SIG-M5 (cell line): ENCODE data around the gene PRRT4.

Experiments
- DNase-seq: peaks from one replicate; lab custom pipeline; 2025; lab: John Stamatoyannopoulos, UW

PRRT4 gene

DNA sequence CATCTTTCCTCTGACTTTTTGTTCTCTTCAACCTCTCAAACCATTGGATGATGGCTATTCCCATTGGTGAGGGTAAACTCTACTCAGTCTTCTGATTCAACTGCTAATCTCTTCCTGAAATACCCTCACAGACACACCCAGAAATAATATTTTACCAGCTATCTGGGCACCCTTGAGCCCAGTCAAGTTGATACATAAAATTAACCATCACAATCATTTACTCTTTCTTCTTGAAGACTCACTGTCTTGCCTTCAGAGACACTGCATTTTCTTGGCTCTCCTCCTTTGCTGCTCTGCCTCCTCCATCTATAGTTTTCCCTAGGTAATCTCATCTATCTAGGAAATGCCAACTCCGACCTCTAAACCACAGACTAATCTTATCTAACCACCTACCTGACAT is 12.6 kb upstream of the PRRT4 start:
- no peak for DNase-seq

DNA sequence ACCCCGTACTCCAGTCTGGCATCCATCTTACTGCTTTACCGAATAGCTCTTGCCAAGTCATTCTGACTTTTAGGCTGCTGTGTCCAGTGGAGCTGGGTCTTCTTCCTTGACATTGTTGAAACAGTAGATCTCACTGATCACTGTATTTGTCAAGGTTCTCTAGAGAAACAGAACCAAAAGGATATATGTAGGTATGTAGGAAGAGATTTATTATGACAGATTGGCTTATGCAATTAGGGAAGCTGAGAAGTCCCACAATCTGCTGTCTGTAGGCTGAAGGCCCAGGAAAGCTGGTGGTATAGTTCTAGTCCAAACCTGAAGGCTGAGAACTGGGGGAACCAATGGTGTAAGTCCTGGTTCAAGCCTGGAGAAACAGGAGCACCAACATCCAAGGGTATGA is 12.1 kb upstream of the PRRT4 start:
- no peak for DNase-seq

DNA sequence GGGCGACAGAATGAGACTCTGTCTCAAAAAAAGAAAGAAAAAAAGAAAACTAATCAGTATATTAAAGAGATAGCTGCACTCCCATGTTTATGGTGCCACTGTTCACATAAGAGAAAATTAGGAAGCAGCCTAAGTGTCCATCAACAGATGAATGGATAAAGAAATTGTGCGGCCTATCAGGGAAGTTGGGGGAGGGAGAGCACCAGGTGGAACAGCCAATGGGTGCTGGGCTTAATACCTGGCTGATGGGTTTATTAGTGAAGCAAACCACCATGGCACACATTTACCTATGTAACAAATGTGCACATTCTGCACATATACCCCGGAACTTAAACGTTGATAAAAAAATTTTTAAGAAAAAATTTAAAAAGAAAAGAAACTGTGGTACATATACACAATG is 9.0 kb upstream of the PRRT4 start:
- no peak for DNase-seq

DNA sequence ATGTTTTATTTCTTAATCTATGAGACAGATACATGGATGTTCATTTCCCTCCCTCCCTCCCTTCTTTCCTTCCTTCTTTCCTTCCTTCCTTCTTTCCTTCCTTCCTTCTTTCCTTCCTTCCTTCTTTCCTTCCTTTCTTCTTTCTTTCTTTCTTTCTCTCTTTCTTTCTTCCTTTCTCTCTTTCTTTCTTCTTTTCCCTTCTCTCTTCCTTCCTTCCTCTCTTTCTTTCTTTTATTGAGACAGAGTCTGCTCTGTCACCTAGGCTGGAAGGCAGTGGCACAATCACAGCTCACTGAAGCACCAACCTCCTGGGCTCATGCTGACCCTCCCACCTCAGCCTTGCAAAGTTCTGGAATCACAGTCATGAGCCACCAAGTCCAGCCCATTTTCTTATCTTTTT is 5.5 kb upstream of the PRRT4 start:
- no peak for DNase-seq

DNA sequence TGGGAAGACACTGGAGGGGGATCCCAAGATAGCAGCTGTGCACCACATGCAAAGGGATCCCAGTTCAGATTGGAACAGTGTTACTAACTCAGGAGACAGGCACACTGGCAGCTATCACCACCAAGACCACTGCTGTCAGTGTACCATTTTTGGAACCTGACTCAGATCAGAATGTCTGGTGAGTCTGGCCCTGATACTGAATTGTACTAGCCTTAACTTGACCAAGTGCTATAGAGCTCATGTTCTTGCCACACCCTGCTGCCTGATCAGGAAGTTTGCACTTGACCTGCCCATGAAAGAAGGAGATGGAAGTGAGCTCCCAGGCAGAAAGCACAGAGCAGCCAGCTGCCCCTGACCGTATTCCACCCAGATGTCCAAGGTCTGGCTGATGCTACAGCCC is 4.8 kb upstream of the PRRT4 start:
- no peak for DNase-seq

DNA sequence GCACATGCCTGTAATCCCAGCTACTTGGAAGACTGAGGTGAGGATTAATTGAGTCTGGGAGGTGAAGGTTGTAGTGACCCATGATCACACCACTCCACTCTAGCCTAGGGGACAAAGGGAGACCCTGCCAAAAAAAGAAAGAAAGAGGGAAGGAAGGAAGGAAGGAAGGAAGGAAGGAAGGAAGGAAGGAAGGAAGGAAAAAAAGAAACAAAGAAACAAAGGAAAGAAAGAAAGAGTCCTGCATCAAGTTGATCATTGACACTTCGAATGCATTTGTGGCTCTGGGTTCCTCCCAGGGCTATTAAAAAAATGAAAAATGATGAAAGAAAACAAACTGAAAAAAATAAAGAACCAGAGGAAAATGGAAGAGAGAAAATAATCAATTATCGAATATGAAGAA is 3.9 kb upstream of the PRRT4 start:
- DNase-seq = no peak

DNA sequence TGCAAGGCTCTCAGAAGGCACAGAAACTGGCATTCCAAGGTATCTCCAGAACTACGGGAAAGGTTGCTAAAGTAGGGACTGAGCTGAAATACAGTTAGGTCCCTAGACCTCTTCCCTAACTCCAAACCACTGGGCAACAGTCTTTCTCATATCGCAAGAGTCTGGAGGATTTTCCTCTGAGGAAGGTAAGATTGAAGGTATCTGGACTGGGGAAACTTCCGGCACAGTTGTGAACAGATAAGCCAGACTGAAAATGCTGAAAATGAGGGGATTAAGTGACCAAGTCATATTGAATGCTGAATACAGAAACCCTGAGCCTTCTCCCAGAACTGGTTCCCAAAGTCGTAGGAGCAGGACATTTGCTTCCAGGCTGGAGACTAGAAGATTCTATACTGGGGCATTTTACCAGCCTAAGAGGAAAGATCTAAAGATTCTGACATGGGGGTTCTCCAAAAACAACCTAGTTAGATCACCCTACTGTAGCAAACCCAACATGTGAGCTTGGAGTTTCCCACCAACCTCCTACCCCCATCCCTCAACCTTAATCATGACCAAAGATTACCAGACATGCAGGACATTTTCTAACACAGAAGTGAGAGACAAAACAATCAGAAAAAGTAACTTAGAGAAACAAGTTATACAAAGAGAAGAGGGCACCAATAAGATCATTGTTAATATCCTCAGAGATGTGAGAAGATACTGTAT is 2.8 kb upstream of the PRRT4 start:
- DNase-seq = no peak

DNA sequence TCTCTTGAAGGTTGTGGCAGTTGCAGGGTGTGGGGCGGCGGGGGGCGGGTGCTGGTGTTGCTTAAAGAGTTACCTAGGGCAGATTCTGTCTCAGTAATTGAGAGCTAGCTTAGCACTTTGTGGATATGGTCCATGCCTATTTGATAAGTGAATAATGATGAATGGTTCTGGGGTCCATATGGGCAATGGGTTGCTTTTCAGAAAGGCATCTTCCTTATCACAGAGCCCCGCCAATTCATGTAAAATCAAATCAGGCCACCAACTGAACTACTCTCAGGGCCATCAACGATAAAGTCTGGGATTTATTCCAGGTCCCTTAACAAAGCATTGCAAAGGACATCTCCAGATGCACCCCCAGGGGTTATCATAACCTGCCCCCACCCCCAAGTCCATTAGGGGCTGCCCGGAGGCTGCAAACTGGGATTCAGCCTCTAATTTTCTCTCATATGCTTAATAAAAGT is 1.8 kb upstream of the PRRT4 start:
- DNase-seq = no peak

DNA sequence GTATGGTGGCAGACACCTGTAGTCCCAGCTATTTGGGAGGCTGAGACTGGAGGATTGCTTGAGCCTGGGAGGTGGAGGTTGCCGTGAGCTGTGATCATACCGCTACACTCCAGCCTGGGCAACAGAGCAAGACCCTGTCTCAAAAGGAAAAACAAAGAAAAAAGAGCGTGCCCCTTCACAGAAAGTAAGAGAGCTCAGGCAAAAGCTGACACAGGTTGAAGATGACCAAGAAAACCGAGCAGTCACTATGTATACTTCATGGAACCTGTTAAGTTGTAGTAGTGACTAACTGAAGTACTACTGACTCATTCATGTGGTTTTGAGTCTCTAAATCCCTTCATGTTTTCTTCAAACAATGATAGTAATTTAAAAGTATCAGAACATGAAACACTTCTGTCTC is 1.2 kb upstream of the PRRT4 start:
- no peak for DNase-seq

DNA sequence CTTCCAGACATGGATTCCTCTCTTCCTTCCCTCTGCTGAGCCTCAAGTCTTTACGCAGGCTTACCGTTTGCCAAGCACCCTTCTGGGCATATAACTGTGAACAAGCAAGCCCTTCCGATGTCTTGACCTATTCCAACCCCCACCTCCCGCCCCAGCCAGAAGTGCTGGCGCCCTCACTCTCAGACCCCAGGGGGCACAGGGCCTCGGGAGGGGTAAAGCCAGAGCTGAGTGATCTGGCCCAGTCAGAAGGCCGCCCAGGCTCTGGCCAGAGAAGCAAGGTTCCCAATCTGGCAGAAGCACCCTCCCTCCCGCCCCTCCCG is 1.2 kb downstream of the PRRT4 start:
- DNase-seq = no peak

DNA sequence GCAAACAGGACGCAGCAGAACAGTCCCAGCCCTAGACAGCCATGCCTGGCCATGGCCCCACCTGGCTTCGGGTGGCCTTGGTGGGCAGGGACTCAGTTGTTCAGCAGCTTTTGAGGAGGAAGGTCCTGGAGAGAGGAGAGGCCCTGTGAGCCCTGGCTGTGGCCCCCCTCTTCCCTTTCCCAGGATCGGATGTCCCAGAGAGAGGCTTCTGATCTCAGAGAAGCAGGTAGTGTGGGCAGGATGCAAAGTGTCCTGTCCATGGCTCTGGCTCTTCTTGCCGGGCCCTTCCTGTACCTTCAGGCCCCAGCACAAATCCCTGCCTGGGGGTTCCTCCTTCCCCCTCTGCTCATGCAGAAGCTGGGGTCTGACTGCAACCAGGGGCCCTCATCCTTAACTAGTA is 1.6 kb downstream of the PRRT4 start:
- no peak for DNase-seq

DNA sequence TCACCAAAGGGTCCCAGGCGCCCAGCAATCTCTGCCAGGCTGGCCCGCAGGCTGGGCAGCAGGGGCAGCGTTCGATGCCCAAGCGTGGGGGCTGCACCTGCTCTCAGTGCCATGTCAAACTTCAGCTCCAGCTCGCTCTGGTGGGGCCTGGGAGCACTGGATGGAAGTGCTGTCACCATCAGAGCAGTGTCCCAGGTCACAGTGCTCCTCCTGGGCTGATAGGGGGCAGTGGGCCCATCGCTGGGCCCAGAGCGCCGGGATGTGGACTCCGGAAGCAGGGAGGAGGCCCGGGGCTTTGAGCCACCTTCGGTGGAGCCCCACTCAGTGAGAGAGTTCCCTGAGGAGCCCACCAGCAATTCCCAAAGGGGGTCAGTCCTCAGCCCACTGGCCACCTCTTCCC is 2.2 kb downstream of the PRRT4 start:
- DNase-seq = no peak

DNA sequence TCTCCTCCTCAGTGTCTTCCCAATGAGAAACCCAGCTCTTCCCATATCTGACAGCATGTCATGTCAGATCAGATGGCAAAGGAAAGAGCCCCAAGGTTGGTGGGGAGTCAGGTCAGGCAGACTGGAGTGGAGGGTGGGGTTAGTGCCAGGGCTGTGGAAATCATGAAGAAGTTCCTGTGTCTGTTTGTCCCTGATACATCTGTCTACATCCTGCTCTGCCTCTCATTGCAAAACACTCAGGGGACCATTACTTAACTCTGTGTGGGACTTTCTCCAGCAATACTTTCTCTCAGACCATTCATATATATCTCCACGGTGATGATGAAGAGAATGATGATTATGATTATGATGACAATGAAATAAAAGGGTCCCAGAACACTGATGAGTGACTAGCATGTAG is 3.3 kb downstream of the PRRT4 start:
- no peak for DNase-seq

DNA sequence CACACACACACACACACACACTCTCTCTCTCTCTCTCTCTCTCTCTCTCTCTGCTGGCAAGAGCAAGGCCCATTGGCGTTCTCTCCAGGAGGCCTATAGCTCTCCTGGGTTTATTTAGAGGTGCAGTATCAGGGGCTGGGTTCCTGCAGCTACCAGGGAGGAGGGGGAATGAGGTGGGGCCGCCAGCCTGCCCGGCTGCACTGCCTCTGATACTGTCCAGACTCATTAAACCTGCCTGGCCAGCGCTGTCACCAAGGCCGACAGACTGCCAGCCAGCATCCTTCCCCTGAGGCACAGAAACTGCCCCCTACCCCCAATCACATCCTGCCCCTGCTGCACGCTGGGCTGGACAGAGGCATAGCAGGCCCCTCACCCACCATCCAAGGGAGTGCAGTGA is 4.3 kb downstream of the PRRT4 start:
- DNase-seq = no peak

DNA sequence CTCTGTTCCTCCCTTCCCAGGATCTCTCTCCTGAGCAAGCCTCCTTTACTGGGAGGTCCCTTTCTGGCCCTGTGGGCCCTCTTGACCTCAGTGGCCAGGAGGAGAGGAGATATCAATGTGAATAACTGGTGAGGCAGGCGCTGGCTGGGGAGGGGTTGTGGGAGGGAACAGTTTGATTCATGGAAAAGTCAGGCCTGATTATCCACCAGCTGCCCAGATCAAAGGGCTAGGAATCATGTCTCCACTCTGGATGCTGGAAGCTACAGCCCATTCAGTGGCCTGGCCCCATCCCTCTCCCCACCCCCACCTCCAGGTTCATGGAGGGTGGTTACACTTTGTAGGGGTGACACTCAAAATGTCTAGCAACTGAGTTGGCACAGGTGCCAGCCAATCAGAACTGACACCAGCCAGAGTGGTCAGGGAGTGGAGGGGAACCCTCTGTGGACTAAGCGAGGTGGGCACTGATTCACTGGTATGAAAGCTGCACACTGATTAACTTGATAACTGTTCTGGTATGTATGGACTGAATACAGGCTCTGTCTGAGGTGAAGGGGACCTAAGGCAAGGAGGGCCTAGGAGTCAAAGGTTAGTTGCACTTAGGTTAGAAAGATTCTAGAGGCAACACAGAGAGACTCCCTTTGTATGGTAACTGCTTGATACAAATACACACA is 4.8 kb downstream of the PRRT4 start:
- no peak for DNase-seq

DNA sequence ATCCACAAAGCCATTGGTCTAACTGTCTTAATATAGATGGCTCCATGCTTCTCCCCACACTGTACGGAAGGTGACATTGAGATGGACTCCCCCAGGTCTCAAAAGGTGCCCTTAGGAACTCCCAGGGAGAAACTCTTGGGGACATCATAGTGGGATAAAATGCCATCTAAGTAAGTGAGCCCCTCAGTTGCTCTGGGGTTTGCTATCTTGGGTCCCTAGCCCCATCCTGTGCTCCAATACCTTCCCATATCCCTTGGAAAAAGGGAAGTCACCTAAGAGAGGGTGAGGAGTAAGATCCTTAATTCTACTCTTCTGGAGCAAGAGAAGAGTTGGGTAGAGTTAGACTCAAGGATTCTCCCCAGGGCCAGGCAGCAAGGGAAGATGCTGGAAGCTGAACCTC is 7.9 kb downstream of the PRRT4 start:
- DNase-seq = no peak

DNA sequence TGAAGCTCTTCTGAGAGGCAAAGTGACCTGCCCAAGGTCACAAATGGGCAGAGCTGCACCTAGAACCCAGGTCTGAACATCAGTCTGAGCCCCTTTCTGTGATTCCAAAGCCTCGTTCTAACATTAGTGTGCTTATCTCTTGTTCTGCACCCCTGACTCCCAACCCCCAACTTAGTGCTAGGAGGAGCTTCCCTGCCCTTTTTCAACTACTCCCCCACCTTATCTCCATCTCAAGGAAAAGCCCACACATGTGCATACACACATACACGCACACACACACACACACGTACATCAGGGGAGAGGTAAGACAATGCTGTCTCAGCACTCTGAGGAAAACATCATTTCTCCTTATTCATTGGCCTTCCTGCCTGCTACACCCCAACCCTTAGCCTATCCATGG is 8.3 kb downstream of the PRRT4 start:
- DNase-seq = no peak

DNA sequence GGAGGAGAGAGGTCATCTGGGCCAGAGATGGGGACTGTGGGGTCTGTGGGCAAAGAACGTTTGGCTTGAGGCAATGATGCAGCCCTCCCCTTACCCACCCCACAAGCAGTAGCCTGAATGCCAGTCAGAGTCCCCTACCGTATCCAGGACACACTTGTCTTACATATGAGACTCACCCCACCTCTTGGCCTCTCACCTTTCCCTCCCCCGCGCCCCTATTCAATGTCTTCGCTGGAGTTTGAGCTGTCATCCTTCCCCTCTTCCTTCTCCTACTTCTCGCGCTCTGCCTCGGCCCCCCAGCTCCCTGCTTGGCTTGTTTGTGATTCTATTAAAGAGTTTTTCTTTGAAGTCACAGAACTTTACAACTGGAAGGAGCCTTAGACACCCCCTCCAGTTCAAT is 8.9 kb downstream of the PRRT4 start:
- DNase-seq = no peak

DNA sequence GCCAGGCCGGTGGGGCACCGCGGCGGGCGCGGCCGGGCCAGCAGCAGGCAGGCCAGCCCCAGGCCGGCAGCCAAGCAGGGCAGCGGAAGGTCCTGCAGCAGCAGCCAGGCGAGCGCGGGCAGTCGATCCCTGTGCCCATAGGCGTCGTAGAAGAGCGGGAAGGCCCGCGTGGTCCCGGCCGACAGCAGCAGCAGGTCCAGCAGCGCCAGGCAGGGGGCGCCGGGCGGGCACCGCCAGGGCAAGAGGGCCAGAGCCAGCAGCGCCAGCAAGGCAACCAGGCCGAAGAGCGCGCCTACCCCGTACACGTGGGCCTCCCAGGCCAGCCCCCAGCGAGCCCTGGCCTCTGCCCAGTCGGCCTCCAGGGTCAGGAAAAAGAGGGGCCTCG is 9.3 kb downstream of the PRRT4 start:
- DNase-seq = no peak

DNA sequence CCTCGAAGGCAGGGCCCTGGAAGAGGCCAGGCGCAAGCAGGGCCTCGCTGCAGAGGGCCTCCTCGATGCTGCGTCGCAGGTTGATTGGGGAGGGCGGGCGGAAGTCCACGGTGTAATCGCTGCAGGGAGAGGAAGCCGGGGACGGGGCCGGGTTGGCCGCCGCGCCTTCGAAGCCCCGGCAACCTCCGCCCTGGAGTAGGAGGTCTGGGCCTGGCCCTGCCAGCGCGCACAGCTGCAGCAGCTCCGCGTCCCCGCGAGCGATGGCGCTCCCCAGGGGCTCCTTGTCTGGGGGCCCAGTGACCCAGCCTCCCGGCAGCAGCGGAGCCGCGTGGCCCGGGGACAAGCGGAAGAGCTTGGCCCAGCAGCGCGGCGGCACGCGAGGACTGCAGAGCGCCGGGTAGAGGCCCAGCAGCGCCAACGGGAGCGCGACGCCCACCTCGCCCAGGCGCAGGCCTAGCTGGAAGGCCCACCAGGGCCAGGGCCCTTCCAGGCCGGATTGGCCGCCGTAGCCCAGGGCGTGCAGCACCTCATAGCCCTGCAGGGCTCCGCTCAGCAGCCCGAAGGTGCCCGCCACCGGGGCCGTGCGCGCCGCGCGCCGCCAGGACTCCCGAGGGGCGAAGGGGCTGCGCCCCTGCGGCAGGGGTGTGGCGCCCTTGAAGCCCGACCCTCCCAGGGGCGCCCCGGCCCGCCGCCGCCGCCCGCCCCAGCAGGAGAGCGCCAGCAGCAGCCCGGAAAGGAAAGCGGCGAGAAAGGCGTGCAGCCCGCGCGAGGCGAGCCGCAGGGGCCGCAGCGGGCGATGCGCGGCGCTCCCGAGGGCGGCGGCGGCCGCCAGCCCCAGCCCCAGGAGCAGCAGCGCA is 10.0 kb downstream of the PRRT4 start:
- DNase-seq = no peak

DNA sequence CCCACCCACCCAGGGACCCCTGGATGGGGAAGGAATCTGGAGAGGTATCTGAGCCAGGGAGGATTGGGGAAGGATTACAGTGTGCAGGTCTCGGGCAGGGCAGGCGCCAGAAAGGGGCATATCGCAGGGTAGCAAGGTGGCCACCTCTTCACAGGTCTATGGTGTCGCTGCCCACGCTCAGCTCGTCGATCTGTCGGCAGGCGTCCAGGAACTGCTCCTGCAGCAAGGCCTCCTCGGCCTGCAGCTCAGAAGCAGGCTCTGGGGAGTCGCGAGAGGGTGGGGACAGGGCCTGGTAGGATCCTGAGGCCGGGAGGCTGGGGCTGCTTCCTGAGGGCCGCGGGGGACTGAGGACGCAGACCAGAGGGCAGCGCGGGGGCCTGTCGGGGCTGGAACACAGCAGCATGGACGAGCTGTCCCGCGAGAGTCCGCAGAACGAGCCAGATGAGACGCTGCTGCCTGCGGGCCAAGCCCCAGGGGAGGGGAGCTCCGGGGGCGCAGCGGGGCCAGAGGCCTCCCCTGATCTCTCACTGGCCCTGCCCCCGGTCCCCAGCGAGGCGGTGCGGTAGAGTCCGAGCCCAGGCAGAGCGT is 10.7 kb downstream of the PRRT4 start:
- no peak for DNase-seq

DNA sequence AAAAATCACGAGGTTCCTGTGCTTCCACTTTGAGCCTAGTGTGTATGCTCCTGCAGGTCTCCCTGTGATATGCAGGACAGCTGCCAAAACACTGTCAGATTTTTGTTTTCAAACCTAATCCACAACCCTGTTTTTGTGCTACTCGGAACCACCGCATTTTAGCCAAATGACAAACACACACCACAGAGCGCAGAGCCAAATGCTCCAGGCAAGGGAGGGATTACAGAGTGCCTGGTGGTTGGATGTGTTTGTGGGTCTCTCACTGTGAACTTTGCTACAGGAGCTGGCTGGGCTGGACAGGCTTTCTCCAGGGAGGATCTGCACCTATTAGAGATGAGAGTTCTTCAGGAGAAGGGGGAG is 12.0 kb downstream of the PRRT4 start:
- DNase-seq = no peak

DNA sequence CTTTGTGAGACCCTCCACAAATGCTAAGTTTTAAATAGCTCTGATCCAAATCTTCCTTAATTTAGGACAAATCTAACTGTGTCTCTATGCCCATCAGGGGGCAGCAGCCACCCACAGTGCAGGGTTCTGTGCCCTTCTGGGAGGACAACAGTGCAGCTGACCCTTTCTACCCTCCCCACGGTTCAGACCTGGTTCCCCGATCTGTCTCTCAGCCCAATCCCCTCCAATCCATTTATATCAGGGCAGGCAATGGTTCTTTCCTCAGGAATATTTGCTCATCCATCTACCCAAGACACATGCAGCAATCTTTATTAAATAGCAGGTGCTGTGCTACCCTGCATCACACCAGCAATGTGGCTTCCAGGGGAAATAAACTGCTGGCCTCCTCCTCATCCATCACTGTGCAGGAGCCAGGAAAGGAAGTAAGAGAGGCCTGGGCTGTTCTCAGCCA is 13.8 kb downstream of the PRRT4 start:
- no peak for DNase-seq
